Measurements from ENCODE around the gene PAQR4. TPM values are rescaled to one million over a fixed set of nuclear protein-coding genes. Genes with fewer than 3 reads are reported as not detected.
A peak's percentile ranks its signal among the peaks of the same experiment; 100 is the strongest.

PAQR4 gene
- total RNA-seq, 1 donor from 2014 or later = 49.9 TPM

GRCh38 chr16:3009568-3010390, 40.6 kb downstream of the PAQR4 start:
- no peaks in the 10 kb centered on the region for H3K36me3 Mint-ChIP-seq (ENCODE audit: low read depth)
- no peak for DNase-seq (ENCODE audit: low spot score)
- peaks cover 25% of the 10 kb centered on the region for H3K4me1 Mint-ChIP-seq (ENCODE audit: low read depth)
- H3K4me3 Mint-ChIP-seq (ENCODE audit: low read depth) = no peak overlapping the region
- intact Hi-C loops (cut with micrococcal nuclease) = no loop called here
- no peak overlapping the region for H3K27ac Mint-ChIP-seq
- no peaks in the 10 kb centered on the region for H3K9me3 Mint-ChIP-seq
- peaks cover 11% of the 10 kb centered on the region for H3K27me3 Mint-ChIP-seq (ENCODE audit: low read depth)

GRCh38 chr16:3010510-3010909, 41.4 kb downstream of the PAQR4 start:
- Mint-ChIP-seq H3K4me3 (ENCODE audit: low read depth) (no peak overlapping the region), H3K27me3 (ENCODE audit: low read depth) (peaks cover 11% of the 10 kb centered on the region), H3K27ac (no peak overlapping the region), H3K36me3 (ENCODE audit: low read depth) (no peaks in the 10 kb centered on the region), H3K9me3 (no peaks in the 10 kb centered on the region), H3K4me1 (ENCODE audit: low read depth) (peaks cover 23% of the 10 kb centered on the region)
- DNase-seq (ENCODE audit: low spot score) = no peak
- intact Hi-C loops (cut with micrococcal nuclease) = no loop called here

- Mint-ChIP-seq H3K27ac (no peak overlapping the region), H3K36me3 (ENCODE audit: low read depth) (no peaks in the 10 kb centered on the region), H3K9me3 (no peaks in the 10 kb centered on the region), H3K27me3 (ENCODE audit: low read depth) (peaks cover 14% of the 10 kb centered on the region), H3K4me1 (ENCODE audit: low read depth) (peaks cover 16% of the 10 kb centered on the region), H3K4me3 (ENCODE audit: low read depth) (no peak overlapping the region)
- no peak for DNase-seq (ENCODE audit: low spot score)
- intact Hi-C loops (cut with micrococcal nuclease) = no loop called here
These were observed 43.1 kb downstream of the PAQR4 start for GRCh38 chr16:3012246-3012645.

- no peak within 1 kb of the TSS for H3K27ac Mint-ChIP-seq
- no peaks in the 10 kb centered on the region for H3K36me3 Mint-ChIP-seq (ENCODE audit: low read depth)
- H3K9me3 Mint-ChIP-seq = no peaks in the 10 kb centered on the region
- peaks cover 15% of the 10 kb centered on the region for H3K27me3 Mint-ChIP-seq (ENCODE audit: low read depth)
- intact Hi-C loops (cut with micrococcal nuclease) = no loop called here
- H3K4me3 Mint-ChIP-seq (ENCODE audit: low read depth) = no peak within 1 kb of the TSS
- H3K4me1 Mint-ChIP-seq (ENCODE audit: low read depth) = peaks cover 9% of the 10 kb centered on the region
- no peak for DNase-seq (ENCODE audit: low spot score)
These were observed 43.8 kb downstream of the PAQR4 start, which contains the start of gene CLDN9 for GRCh38 chr16:3012828-3013420. CLDN9 (plus strand) TSS chr16:3012923; CDS start chr16:3013363, 440 bp downstream.

- DNase-seq (ENCODE audit: low spot score) = no peak
- H3K4me3 Mint-ChIP-seq (ENCODE audit: low read depth) = no peak overlapping the region
- peaks cover 3% of the 10 kb centered on the region for H3K4me1 Mint-ChIP-seq (ENCODE audit: low read depth)
- H3K27me3 Mint-ChIP-seq (ENCODE audit: low read depth) = peaks cover 19% of the 10 kb centered on the region
- intact Hi-C loops (cut with micrococcal nuclease) = no loop called here
- no peaks in the 10 kb centered on the region for H3K36me3 Mint-ChIP-seq (ENCODE audit: low read depth)
- H3K27ac Mint-ChIP-seq = no peak overlapping the region
- no peaks in the 10 kb centered on the region for H3K9me3 Mint-ChIP-seq
These were observed 44.4 kb downstream of the PAQR4 start for GRCh38 chr16:3013491-3013951.

- H3K27ac Mint-ChIP-seq = no peak overlapping the region
- no peak for DNase-seq (ENCODE audit: low spot score)
- no peak overlapping the region for H3K4me3 Mint-ChIP-seq (ENCODE audit: low read depth)
- H3K27me3 Mint-ChIP-seq (ENCODE audit: low read depth) = peaks cover 22% of the 10 kb centered on the region
- H3K9me3 Mint-ChIP-seq = no peaks in the 10 kb centered on the region
- intact Hi-C loops (cut with micrococcal nuclease) = no loop called here
- H3K36me3 Mint-ChIP-seq (ENCODE audit: low read depth) = no peaks in the 10 kb centered on the region
- H3K4me1 Mint-ChIP-seq (ENCODE audit: low read depth) = no peaks in the 10 kb centered on the region
These were observed 45.0 kb downstream of the PAQR4 start for GRCh38 chr16:3013998-3014690.

GRCh38 chr16:3014971-3015370, 45.8 kb downstream of the PAQR4 start:
- no peak overlapping the region for H3K27ac Mint-ChIP-seq
- no peak for DNase-seq (ENCODE audit: low spot score)
- H3K9me3 Mint-ChIP-seq = no peaks in the 10 kb centered on the region
- H3K27me3 Mint-ChIP-seq (ENCODE audit: low read depth) = peaks cover 23% of the 10 kb centered on the region
- H3K4me1 Mint-ChIP-seq (ENCODE audit: low read depth) = peaks cover 4% of the 10 kb centered on the region
- no peaks in the 10 kb centered on the region for H3K36me3 Mint-ChIP-seq (ENCODE audit: low read depth)
- H3K4me3 Mint-ChIP-seq (ENCODE audit: low read depth) = no peak overlapping the region
- intact Hi-C loops (cut with micrococcal nuclease) = no loop called here

- Mint-ChIP-seq H3K27ac (no peak overlapping the region), H3K4me3 (ENCODE audit: low read depth) (no peak overlapping the region), H3K27me3 (ENCODE audit: low read depth) (peaks cover 24% of the 10 kb centered on the region), H3K36me3 (ENCODE audit: low read depth) (no peaks in the 10 kb centered on the region), H3K4me1 (ENCODE audit: low read depth) (peaks cover 5% of the 10 kb centered on the region), H3K9me3 (no peaks in the 10 kb centered on the region)
- intact Hi-C loops (cut with micrococcal nuclease) = no loop called here
- DNase-seq (ENCODE audit: low spot score) = no peak
These were observed 46.8 kb downstream of the PAQR4 start for GRCh38 chr16:3015865-3016521.

GRCh38 chr16:3017344-3017743, 48.2 kb downstream of the PAQR4 start:
- no peaks in the 10 kb centered on the region for H3K36me3 Mint-ChIP-seq (ENCODE audit: low read depth)
- H3K9me3 Mint-ChIP-seq = no peaks in the 10 kb centered on the region
- peaks cover 24% of the 10 kb centered on the region for H3K27me3 Mint-ChIP-seq (ENCODE audit: low read depth)
- intact Hi-C loops (cut with micrococcal nuclease) = no loop called here
- no peak for DNase-seq (ENCODE audit: low spot score)
- H3K27ac Mint-ChIP-seq = no peak overlapping the region
- H3K4me1 Mint-ChIP-seq (ENCODE audit: low read depth) = peaks cover 18% of the 10 kb centered on the region
- H3K4me3 Mint-ChIP-seq (ENCODE audit: low read depth) = no peak overlapping the region

- Mint-ChIP-seq H3K36me3 (ENCODE audit: low read depth) (no peaks in the 10 kb centered on the region), H3K27ac (no peak within 1 kb of the TSS), H3K4me3 (ENCODE audit: low read depth) (no peak within 1 kb of the TSS), H3K4me1 (ENCODE audit: low read depth) (peaks cover 24% of the 10 kb centered on the region), H3K9me3 (no peaks in the 10 kb centered on the region), H3K27me3 (ENCODE audit: low read depth) (peaks cover 21% of the 10 kb centered on the region)
- DNase-seq (ENCODE audit: low spot score) = no peak
- intact Hi-C loops (cut with micrococcal nuclease) = no loop called here
These were observed 48.8 kb downstream of the PAQR4 start, which contains the start of gene CLDN6 for GRCh38 chr16:3017794-3018506. CLDN6 (minus strand) TSS chr16:3018183; CDS start chr16:3016021, 2,162 bp downstream.

- intact Hi-C loops (cut with micrococcal nuclease) = loop anchor here (1.0 to 10.0 kb wide), 3 partner anchors 16 to 105 kb away; partner anchors contain the start of gene PKMYT1
- H3K36me3 Mint-ChIP-seq (ENCODE audit: low read depth) = peaks cover 3% of the 10 kb centered on the region
- peaks cover 32% of the 10 kb centered on the region for H3K4me1 Mint-ChIP-seq (ENCODE audit: low read depth)
- H3K9me3 Mint-ChIP-seq = no peaks in the 10 kb centered on the region
- H3K27ac Mint-ChIP-seq = peak overlapping the region; percentile 68
- DNase-seq (ENCODE audit: low spot score) = no peak
- peaks cover 16% of the 10 kb centered on the region for H3K27me3 Mint-ChIP-seq (ENCODE audit: low read depth)
- H3K4me3 Mint-ChIP-seq (ENCODE audit: low read depth) = peak overlapping the region; percentile 88
These were observed 50.6 kb downstream of the PAQR4 start for GRCh38 chr16:3019594-3020246.

Measured in activated T-helper 2 cell treated with anti-CD3 and anti-CD28 coated beads, Interferon-gamma antibody, Interleukin-2, Interleukin-4, amounts not matched to agents 10 μg/mL and 5 μg/mL and 100 μg/mL, durations not matched to agents 14 hours and 24 hours and 36 hours (primary cell).